MCF 10A (cell line): ENCODE measurements around the gene UPF2. TPM values are rescaled to one million over a fixed set of nuclear protein-coding genes. Genes with fewer than 3 reads are reported as not detected.

ENCODE experiments used
- BruUV-seq: library from RNA; stranded (reverse); fragments of 400-500 nt; replicated peaks from 2 replicates; lab custom pipeline; 2021; lab: Mats Ljungman, UMichigan
- CTCF ChIA-PET: fragments of 300-600 bp; sonication (Branson Sonifier 250); formaldehyde crosslinking; extraction: SDS; loops from one replicate; lab custom pipeline; 2021; ENCODE audit warnings: antibody characterized with exemption, inconsistent platforms; lab: Yijun Ruan, JAX
- POLR2A ChIA-PET: fragments of 300-600, 350-650 bp; sonication (Branson Sonifier 250); formaldehyde crosslinking; extraction: SDS; loops from one replicate; lab custom pipeline; 2020; ENCODE audit warnings: antibody characterized with exemption, inconsistent platforms; lab: Yijun Ruan, JAX
- DNase-seq: peaks from one replicate; pipeline ENCODE4 v3.0.0-alpha.2; 2018; ENCODE audit not compliant: unreplicated experiment
- H3K27ac Mint-ChIP-seq: one replicate; pipeline ENCODE4 v1.8.0; 2022; ENCODE audit warnings: mild to moderate bottlenecking, low read depth, mixed read lengths; ENCODE audit not compliant: unreplicated experiment
- H3K27me3 Mint-ChIP-seq: one replicate; pipeline ENCODE4 v1.8.0; 2022; ENCODE audit warnings: mixed read lengths; ENCODE audit not compliant: insufficient read depth, unreplicated experiment
- H3K36me3 Mint-ChIP-seq: one replicate; pipeline ENCODE4 v1.8.0; 2022; ENCODE audit warnings: mild to moderate bottlenecking, moderate library complexity, mixed read lengths; ENCODE audit not compliant: insufficient read depth, unreplicated experiment
- H3K4me1 Mint-ChIP-seq: one replicate; pipeline ENCODE4 v1.8.0; 2022; ENCODE audit warnings: mixed read lengths; ENCODE audit not compliant: insufficient read depth, unreplicated experiment
- H3K4me3 Mint-ChIP-seq: one replicate; pipeline ENCODE4 v1.8.0; 2022; ENCODE audit warnings: mild to moderate bottlenecking, moderate library complexity, mixed read lengths; ENCODE audit not compliant: unreplicated experiment
- H3K9me3 Mint-ChIP-seq: one replicate; pipeline ENCODE4 v1.8.0; 2022; ENCODE audit warnings: mixed read lengths; ENCODE audit not compliant: unreplicated experiment
- CTCF ChIP-seq: fragments of 200-600 bp; IDR thresholded peaks from one replicate; pipeline ENCODE4 v1.8.0; 2022; ENCODE audit warnings: antibody characterized with exemption, mild to moderate bottlenecking; ENCODE audit not compliant: unreplicated experiment
- intact Hi-C: fragments of 100-400 bp; cut with micrococcal nuclease; formaldehyde crosslinking; loops from 2 replicates; pipeline ENCODE4 v1.14.1; 2022
- total RNA-seq: library from RNA; stranded (reverse); gene quantifications from 2 replicates; pipeline ENCODE4 v1.2.3, GENCODE V29; 2022

The UPF2 gene
- total RNA-seq, 1 experiment from 2014 or later = 24.7 TPM

DNA sequence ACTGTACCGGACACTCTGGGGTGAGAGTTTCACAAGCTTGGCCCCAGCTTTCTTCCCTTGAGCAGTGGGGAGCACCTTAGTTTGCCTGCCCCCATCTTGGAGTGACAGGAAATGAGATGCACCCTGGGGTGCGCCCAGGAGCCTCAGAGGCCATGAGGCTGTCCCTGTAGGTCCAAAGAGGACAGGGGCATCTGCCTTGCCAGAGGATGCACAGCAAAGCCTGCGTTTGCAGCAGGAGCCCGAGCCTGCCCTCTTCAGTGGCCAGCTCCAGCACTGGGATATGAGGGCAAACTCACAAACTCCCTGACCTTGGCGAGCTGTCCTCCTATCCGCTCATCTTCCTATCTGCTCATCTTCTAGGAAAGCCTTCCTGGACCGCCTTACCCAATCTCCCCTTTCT is 140.0 kb downstream of the UPF2 start:
- BruUV-seq = no TSS peak
- CTCF ChIA-PET = interaction anchor here (1.5 kb wide), 1 partner anchor 16 kb away, joined by 3 read pairs; no protein-coding TSS in a partner anchor
- peak overlapping the region; percentile 67 for H3K27ac Mint-ChIP-seq

GRCh38 chr10:11901833-11902475 is 140.7 kb downstream of the UPF2 start:
- no TSS peak for BruUV-seq
- no peak for TF ChIP-seq CTCF
- Mint-ChIP-seq H3K27ac (peak overlapping the region; percentile 67), H3K9me3 (no peaks in the 10 kb centered on the region), H3K36me3 (no peaks in the 10 kb centered on the region), H3K4me1 (peaks cover 15% of the 10 kb centered on the region), H3K4me3 (no peak overlapping the region), H3K27me3 (no peaks in the 10 kb centered on the region)
- intact Hi-C loops = no loop called here
- CTCF ChIA-PET = no interaction called here
- DNase-seq = no peak
- POLR2A ChIA-PET = no interaction called here

More for the DNA sequence above, 140.0 kb downstream of the UPF2 start:
- Mint-ChIP-seq H3K9me3 (no peaks in the 10 kb centered on the region), H3K27me3 (no peaks in the 10 kb centered on the region), H3K36me3 (no peaks in the 10 kb centered on the region), H3K4me3 (no peak overlapping the region), H3K4me1 (peaks cover 13% of the 10 kb centered on the region)
- intact Hi-C loops = no loop called here
- POLR2A ChIA-PET = no interaction called here
- no peak for DNase-seq
- no peak for TF ChIP-seq CTCF

- TF ChIP-seq CTCF = no peak
- POLR2A ChIA-PET = no interaction called here
- peak; percentile 68 for DNase-seq
These were observed 141.2 kb downstream of the UPF2 start for GRCh38 chr10:11901454-11901832.

GRCh38 chr10:11901036-11901301 is 141.6 kb downstream of the UPF2 start:
- Mint-ChIP-seq H3K4me3 (no peak overlapping the region), H3K4me1 (peaks cover 21% of the 10 kb centered on the region), H3K27me3 (no peaks in the 10 kb centered on the region), H3K27ac (no peak overlapping the region), H3K36me3 (no peaks in the 10 kb centered on the region), H3K9me3 (no peaks in the 10 kb centered on the region)
- TF ChIP-seq CTCF = no peak
- POLR2A ChIA-PET = interaction anchor here (0.5 kb wide), 1 partner anchor 313 kb away, joined by 3 read pairs; no protein-coding TSS in a partner anchor
- no TSS peak for BruUV-seq
- DNase-seq = no peak
- CTCF ChIA-PET = no interaction called here
- intact Hi-C loops = no loop called here

More at GRCh38 chr10:11901454-11901832, 141.2 kb downstream of the UPF2 start:
- H3K27ac Mint-ChIP-seq = peak overlapping the region; percentile 67
- no peaks in the 10 kb centered on the region for H3K36me3 Mint-ChIP-seq
- no peaks in the 10 kb centered on the region for H3K9me3 Mint-ChIP-seq
- intact Hi-C loops = no loop called here
- BruUV-seq = no TSS peak
- no peaks in the 10 kb centered on the region for H3K27me3 Mint-ChIP-seq
- H3K4me1 Mint-ChIP-seq = peaks cover 20% of the 10 kb centered on the region
- no peak overlapping the region for H3K4me3 Mint-ChIP-seq
- CTCF ChIA-PET = no interaction called here
